ENCODE measurements around the gene BMERB1.

DNA sequence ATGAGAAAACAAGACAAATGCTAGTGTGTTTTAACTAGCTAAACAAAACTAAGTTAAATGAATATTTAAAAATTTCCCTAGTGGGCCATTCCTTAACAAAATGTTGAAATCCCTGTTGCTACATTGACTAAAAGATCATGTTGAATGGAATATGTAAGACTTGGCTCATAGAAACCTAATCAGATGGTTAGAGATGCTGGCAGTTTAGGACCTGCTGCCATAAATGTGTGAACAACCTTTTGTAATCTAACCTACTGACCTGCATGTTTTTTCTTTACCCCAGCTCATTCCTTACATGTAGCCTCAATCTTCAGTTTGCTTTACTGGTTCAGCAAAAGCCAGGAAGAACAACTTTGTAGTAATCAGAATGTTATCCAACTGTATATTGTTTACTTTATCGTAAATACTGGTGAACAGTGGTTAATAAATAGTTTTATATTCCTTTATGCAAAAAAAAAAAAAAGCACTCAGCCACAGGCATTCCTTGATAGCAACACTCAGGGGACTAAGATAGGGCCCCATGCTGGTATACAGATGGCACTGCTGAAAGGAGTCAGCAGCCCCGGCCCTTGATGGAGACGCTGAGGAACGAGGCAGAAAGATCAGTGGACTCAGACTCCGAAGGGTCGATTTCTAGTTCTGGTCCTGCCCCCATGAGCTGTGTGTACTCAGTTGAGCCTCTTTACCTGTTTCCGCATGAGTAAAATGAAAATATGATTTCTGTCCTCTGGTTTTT, 130.4 kb downstream of the BMERB1 start:
- TF ChIP-seq CTCF (conservative IDR thresholded peaks at IDR 0.05; ENCODE audit: low read depth, low read length) (no peak), EZH2phosphoT487 (IDR thresholded peaks at IDR 0.05; ENCODE audit: borderline replicate concordance, low read length) (no peak)
